ENCODE data around the gene MPDZ. TPM values are rescaled to one million over a fixed set of nuclear protein-coding genes. Genes with fewer than 3 reads are reported as not detected.

MPDZ gene
- polyA plus RNA-seq, 1 donor (not counting 4 experiments of a cell fraction or from before 2014, with no cell fraction given) = 9.0 TPM

DNA sequence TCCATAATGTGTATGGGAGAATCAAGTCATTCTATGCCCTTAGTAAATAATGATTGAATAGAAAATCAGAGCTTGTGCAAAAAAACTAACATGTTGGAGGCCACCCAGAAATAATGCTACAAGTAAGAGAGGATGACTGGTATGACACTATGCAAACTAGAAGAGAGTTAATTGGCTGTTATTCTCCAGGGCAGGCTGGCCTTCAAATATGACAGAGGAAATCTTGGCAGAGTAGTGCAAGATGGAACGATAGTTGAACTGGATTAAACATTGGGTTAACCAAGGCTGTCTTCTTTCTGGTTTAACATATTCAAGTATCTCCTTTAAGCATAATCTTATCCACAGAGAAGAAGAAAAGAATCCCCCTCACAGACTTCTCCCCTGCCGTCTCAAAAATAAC is 196.1 kb downstream of the MPDZ start:
- no peak for FAIRE-seq
- Histone ChIP-seq H3K27me3 (ENCODE audit: control insufficient read depth, extremely low read depth, insufficient read depth, low read length) (no peaks in the 10 kb centered on the region), H3K9ac (ENCODE audit: control insufficient read depth, extremely low read depth, insufficient read depth, low read length) (no peak overlapping the region), H3K27ac (ENCODE audit: control insufficient read depth, insufficient read depth, low read length) (peak overlapping the region; percentile 28), H2AFZ (ENCODE audit: control insufficient read depth, low read length) (peak overlapping the region; percentile 39), H4K20me1 (ENCODE audit: control insufficient read depth, extremely low read depth, insufficient read depth, low read length) (no peaks in the 10 kb centered on the region), H3K4me3 (ENCODE audit: control insufficient read depth in 2 of 3, extremely low read depth in 1 of 3, insufficient read depth in 2 of 3, low read depth in 1 of 3, low read length in 3 of 3) (peak overlapping the region in 1 of 3 experiments; percentile 19), H3K4me2 (ENCODE audit: control insufficient read depth, extremely low read depth, insufficient read depth, low read depth, low read length) (peak overlapping the region; percentile 57), H3K4me1 (ENCODE audit: control insufficient read depth, extremely low read depth, insufficient read depth, low read length) (peaks cover 20% of the 10 kb centered on the region), H3K36me3 (ENCODE audit: control insufficient read depth in 2 of 2, extremely low read depth in 1 of 2, insufficient read depth in 2 of 2, low read length in 2 of 2) (no peaks in the 10 kb centered on the region), H3K9me1 (ENCODE audit: control insufficient read depth, extremely low read depth, insufficient read depth, low read length) (no peaks in the 10 kb centered on the region), H3K79me2 (ENCODE audit: control insufficient read depth, insufficient read depth, low read length) (no peaks in the 10 kb centered on the region), H3K9me3 (ENCODE audit: control insufficient read depth, low read depth, low read length) (no peaks in the 10 kb centered on the region)
- dilution Hi-C loops (cut with MboI; ENCODE audit: extremely low pct_ligation_motif_present, low sequenced_read_pairs) = no loop called here
- no peak for TF ChIP-seq EZH2 (IDR thresholded peaks at IDR 0.05; ENCODE audit: low read length)
- TF ChIP-seq, protein P1, sequence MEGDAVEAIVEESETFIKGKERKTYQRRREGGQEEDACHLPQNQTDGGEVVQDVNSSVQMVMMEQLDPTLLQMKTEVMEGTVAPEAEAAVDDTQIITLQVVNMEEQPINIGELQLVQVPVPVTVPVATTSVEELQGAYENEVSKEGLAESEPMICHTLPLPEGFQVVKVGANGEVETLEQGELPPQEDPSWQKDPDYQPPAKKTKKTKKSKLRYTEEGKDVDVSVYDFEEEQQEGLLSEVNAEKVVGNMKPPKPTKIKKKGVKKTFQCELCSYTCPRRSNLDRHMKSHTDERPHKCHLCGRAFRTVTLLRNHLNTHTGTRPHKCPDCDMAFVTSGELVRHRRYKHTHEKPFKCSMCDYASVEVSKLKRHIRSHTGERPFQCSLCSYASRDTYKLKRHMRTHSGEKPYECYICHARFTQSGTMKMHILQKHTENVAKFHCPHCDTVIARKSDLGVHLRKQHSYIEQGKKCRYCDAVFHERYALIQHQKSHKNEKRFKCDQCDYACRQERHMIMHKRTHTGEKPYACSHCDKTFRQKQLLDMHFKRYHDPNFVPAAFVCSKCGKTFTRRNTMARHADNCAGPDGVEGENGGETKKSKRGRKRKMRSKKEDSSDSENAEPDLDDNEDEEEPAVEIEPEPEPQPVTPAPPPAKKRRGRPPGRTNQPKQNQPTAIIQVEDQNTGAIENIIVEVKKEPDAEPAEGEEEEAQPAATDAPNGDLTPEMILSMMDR (optimal IDR thresholded peaks at IDR 0.05 in 1 of 3, IDR thresholded peaks at IDR 0.05 in 1 of 3, conservative IDR thresholded peaks at IDR 0.05 in 1 of 3; ENCODE audit: extremely low read depth in 1 of 3, insufficient read depth in 2 of 3, low read length in 3 of 3) = no peak
- DNase-seq (ENCODE audit: low read depth, low spot score) = no peak

DNA sequence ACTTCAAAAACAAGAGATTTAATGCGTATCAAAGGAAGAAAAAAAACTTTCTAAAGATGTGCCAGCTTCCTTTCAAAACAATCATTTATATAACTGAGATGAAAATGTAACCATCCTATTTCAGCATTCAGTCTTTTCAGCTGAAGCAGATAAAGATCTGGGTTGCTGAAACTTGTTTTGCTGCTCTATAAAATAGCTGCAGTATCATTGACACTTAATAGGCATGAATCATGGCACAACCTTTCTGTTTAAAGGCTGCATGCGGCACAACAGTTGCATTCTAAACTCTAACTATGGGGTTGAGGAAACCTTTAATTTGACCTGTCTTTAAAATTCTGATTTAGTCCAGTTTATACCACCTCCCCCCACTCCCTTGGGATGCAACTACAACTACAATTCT is 196.7 kb downstream of the MPDZ start:
- Histone ChIP-seq H3K27me3 (ENCODE audit: control insufficient read depth, extremely low read depth, insufficient read depth, low read length) (no peaks in the 10 kb centered on the region), H4K20me1 (ENCODE audit: control insufficient read depth, extremely low read depth, insufficient read depth, low read length) (no peaks in the 10 kb centered on the region), H3K36me3 (ENCODE audit: control insufficient read depth in 2 of 2, extremely low read depth in 1 of 2, insufficient read depth in 2 of 2, low read length in 2 of 2) (no peaks in the 10 kb centered on the region), H3K79me2 (ENCODE audit: control insufficient read depth, insufficient read depth, low read length) (no peaks in the 10 kb centered on the region), H2AFZ (ENCODE audit: control insufficient read depth, low read length) (no peak overlapping the region), H3K4me2 (ENCODE audit: control insufficient read depth, extremely low read depth, insufficient read depth, low read depth, low read length) (peak overlapping the region; percentile 57), H3K4me1 (ENCODE audit: control insufficient read depth, extremely low read depth, insufficient read depth, low read length) (peaks cover 20% of the 10 kb centered on the region), H3K27ac (ENCODE audit: control insufficient read depth, insufficient read depth, low read length) (peak overlapping the region; percentile 33), H3K9me3 (ENCODE audit: control insufficient read depth, low read depth, low read length) (no peaks in the 10 kb centered on the region), H3K9me1 (ENCODE audit: control insufficient read depth, extremely low read depth, insufficient read depth, low read length) (no peaks in the 10 kb centered on the region), H3K4me3 (ENCODE audit: control insufficient read depth in 2 of 3, extremely low read depth in 1 of 3, insufficient read depth in 2 of 3, low read depth in 1 of 3, low read length in 3 of 3) (no peak overlapping the region), H3K9ac (ENCODE audit: control insufficient read depth, extremely low read depth, insufficient read depth, low read length) (no peak overlapping the region)
- TF ChIP-seq EZH2 (IDR thresholded peaks at IDR 0.05; ENCODE audit: low read length) = no peak
- TF ChIP-seq, protein P1 (optimal IDR thresholded peaks at IDR 0.05 in 1 of 3, IDR thresholded peaks at IDR 0.05 in 1 of 3, conservative IDR thresholded peaks at IDR 0.05 in 1 of 3; ENCODE audit: extremely low read depth in 1 of 3, insufficient read depth in 2 of 3, low read length in 3 of 3) = no peak
- DNase-seq (ENCODE audit: low read depth, low spot score) (no peak), FAIRE-seq (peak; percentile 83)
- dilution Hi-C loops (cut with MboI; ENCODE audit: extremely low pct_ligation_motif_present, low sequenced_read_pairs) = no loop called here

Measured in keratinocyte (primary cell).